ENCODE results near the gene ARHGAP25.

ARHGAP25 gene

DNA sequence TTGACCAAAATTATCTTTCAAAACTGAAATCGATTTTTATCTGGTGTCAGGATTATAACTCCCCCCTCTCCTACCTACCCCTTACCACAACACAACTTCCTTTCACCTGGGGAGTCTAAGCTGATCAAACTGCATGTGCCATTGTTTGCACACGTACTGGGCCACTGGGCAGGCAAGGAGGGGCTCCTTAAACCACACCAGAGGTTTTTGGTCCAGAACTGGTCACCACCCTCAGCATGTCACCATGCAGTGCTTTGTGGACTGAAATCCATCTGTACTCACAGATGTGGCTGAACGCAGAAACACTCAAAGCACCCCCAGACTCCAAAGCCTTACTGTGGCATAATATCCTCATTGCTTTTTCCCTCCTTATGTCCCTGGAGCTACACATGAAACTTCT lies 13.9 kb upstream of the ARHGAP25 start:
- DNase-seq: no peak

DNA sequence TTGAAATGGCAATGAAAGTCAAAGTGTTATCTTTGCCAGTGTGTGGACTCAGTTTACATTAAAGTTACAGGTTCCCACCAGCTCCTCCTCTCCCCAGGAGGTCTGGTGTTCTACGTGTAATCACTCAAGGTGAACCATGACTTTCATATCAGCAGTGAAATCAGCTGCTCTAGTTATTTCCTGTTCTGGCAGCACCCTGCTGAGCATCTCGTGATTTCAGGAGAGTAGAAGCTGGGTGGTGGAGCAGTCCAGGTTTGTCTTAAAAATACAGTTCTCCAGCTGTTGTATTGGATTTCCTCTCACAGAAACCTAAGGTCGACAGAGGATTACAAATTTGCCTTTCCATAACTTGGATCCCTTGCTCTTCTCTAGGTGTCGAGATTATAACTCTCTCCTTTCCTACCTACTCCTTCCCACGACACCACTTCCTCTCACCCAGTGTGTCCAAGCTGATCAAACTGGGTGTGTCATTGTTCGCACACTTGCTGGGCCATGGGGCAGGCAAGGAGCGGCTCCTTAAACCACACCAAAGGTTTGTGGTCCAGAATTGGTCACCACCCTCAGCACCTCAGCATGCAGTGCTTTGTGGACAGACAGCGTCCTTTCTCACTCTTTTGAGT lies 13.0 kb upstream of the ARHGAP25 start:
- peak; percentile 41 for DNase-seq

DNA sequence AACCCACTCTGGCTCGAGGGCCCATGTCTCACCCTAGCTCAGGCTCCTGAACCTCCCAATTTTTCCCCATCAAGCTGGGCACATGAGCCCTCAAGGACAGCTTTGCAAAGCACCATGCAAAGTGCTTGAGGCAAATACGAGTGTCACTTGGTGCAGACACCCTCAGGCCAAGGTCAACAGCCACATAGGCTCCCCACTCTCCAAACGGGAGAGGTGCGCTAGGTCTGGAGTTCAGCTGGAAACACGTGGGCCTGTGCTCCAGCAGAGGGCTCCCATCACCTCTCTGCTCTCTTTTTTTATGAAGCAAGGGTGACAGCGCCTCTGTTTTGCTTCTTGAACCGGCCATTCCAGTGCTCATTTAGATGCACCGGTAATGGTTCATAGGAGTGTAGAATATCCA lies 11.9 kb upstream of the ARHGAP25 start:
- DNase-seq: no peak

DNA sequence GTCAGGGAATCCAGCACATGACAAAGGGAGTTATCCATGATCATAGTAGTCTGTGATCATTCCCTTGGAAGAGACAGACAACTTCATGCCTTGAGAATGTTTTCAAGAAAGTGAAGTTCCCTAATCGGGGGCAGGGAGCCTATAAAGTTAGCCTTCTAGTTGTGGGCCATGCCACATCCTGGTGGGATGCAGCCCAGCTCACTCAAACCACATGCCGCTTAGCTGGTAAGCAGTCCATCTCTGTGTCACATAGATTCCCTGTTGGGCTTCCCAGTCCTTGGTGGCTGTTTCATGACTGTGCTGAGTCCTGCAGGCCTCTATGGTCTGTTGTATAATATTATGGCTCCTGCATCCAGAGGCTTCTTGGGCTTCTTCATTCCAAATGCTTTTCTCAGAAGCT lies 11.4 kb upstream of the ARHGAP25 start:
- DNase-seq: no peak

DNA sequence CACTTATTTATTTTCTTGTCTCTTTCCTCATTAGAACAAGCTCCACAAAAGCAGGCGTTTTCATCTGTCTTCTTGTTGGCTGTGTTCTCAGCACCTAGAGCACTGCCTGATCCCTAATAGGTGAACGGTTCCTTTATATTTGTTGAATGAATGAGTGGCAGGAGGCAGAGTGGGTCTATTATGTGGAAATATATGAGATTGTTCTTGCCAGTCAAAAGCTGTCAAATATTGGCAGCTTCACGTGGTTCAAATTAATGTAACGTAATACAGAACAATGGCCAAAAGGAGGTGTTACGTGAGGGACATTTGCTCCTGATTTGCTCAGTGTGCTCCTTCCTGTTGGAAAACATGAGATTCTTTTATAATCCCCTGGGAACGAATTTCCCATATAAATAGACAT lies 8.5 kb upstream of the ARHGAP25 start:
- DNase-seq: no peak

DNA sequence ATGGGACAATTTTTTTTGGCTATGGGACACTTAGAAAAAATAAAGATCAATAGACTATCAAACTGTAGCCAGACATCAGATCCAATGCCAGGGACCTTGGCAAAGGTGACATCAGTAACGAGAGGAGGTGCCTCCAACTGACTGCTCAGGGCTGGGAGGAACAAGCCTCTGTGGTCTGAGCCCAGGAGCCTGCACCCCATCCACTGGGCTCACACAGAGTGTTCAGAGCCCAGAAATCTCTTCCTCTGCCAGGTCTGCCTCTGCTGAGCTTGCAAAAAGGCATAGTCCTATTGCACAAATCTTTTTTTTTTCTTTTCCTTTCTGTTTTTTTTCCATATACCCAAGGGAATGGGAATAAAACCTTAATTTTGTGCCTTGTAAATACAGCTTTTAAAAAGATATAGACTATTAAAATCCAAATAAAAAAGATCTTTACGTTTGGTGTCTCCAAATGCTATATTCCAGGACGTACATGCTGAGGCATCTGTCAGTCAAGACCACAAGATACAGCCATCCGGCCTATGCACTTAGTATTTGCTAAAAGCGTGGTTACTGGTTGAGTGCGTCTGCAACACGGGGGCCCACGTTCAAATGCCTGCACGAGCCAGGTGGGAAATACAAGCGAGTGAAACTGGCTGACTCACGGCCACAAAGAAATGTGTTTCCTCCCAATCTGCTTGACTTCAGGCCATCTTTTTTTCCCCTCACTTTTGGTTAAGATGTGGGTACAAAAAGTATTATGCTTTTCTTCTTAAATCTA lies 7.8 kb upstream of the ARHGAP25 start:
- DNase-seq: peak; percentile 83

DNA sequence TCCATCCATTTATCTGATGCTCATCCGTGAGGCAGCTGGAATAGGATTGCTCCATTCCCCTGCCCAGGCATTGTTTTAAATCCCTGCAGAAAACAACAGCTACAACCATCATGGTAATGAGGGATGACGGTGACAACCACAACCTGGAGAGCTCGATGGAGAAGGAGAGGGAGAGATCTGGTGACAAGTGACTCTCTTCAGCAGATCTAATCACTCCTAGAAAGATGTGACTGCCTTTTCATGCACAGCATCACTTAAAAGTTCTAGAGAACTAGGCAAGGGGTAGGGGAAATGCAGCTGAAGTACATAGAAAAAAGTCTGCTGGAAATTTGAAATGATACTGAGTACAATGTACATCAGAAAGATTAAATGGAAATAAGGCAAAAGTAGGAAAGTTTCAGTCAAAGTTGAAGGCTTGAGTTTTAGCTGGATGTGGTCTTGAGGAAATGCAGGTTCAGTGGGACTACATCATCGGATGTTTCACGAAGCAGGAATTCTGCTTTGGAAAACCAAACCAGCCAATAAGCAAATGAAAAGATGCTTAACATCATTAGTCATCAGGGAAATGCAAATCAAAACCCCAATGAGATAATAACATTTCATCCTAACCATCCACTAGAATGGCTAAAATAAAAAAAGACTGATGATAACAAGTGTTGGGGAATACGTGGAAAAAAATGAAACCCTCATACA lies 6.8 kb upstream of the ARHGAP25 start:
- DNase-seq: no peak

DNA sequence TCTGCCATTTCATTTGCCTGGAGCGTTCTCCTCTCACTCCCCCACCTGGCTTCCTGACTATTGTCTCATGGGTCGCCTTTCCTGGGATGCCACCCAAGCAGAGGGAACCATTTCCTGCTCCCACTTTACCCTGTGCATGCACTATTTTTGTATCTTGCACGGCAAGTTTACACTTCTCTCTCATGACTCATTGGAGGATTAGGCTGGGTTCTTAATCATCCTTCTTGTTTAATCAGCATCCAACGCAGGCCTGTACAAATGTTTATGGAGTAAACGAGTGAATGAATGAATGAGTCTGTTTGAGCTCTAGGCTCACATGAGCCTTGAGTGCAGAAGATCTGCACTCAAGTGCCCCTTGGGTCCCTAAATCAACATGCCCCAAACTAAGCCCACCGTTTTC lies 3.8 kb upstream of the ARHGAP25 start:
- DNase-seq: no peak

DNA sequence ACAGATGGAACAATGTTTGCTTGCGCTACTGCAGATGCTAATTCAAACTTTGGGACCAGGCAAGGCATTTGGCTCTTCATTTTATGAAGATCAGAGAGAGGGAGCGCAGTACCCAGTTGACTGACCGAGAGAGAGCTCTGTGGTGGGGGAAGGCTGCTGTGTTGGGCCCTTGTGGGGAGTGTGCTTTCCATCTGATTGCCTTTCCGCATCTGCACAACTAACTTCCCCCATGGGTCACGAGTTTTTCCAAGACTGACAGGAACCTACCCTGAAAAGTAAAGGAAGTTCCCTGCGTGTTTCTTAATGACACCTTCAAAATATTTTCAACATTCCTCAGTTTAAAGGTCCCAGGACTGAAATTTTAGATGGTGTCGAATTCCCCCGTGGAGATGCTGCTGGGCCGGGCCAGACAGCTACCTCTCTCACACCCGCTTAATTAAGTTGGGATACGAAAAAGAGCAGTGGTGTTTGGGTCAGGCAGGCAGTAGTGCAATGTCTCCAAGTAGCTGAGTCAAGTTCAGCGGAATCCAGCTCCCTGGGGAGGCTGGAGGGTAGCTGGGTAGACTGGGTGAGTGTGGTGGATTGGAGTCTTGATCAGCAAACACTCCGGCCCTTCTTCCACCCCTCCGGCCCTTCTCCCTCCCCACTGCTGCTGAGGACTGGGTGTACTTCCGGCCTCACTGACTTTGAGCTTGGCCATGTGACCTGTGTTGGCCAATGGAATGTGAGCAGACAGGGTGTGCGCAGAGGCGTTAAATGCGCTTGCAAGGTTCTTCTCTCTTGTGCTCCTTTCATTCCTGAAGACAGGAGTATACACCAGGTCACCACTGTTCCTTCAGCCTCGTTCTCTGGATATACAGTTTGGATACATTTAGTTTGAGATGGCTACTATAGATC lies 2.3 kb upstream of the ARHGAP25 start:
- DNase-seq: no peak

DNA sequence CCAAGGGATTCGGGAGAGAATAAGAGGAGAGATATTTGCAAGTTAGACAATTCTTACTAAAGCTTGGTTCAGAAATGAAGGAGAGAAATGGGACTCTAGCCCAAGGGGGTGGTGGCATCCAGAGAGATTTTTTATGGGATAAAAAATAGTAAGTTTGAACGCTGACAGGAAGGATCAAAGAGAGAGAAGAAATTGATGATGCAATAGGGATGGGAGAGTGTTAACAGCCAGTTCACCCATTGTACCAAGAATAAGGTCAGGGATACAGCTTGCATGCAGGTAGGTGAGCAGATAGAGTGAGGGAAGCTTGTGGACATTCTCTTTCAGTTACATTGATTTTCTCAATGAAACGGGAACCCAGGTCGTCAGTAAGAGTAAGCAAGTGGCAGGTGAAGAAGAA lies 1.2 kb upstream of the ARHGAP25 start:
- DNase-seq: no peak

DNA sequence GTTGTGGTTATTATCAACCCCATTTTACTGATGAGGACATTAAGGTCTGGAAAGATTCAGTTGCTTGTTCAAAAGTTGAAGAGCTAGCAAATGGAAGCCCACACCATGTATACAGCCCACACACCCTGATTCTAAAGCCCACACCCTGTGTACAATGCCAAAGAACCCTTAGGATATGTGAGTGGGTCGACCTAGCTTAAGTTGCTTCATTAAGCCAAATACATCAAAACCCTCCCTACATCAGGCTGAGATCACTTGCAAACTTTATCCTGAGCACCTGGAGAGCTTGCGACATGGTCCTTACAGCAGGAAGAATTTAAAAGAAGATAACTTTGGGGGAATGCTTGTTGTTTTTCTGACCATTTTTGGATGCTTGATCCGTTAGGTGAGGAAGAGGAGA lies 435 bp upstream of the ARHGAP25 start:
- no peak for DNase-seq

DNA sequence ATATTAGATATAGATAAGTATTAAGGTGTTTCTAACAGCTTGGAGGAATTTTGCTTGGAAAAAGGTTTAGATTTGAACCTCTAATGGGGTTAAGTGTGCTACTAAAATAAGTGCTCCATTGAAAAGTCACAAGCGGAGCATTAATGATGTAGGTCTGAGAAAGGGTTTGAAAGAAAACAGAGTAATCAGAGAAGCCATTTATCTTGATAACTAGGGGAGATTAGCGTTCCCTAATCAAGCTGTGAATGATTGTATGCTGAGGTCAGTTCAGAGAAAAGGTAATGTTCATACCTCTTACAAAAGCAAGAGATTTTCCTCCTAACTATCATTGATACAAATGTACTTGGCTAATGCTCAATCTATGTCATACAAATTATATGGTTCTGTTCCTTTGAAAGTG lies 1.5 kb downstream of the ARHGAP25 start:
- no peak for DNase-seq

DNA sequence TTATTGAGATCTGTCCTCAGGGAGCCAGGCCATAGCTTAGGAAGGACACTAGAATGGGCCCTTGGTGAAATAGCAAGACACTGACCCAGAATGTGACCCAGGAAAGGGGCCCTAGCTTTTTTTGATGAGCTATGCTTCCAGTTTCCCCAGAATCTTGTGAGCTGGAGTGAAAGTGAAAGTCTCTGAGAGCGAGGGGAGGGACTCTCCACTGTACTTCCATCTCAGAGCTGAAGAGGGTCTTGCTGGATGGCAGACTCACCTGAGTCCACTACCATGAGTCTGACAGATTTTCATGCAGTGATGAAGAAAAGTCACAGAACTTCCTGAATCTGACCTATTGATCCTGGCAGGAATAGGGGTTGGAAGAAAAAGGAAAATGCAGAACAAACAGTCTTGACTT lies 3.1 kb downstream of the ARHGAP25 start:
- no peak for DNase-seq

DNA sequence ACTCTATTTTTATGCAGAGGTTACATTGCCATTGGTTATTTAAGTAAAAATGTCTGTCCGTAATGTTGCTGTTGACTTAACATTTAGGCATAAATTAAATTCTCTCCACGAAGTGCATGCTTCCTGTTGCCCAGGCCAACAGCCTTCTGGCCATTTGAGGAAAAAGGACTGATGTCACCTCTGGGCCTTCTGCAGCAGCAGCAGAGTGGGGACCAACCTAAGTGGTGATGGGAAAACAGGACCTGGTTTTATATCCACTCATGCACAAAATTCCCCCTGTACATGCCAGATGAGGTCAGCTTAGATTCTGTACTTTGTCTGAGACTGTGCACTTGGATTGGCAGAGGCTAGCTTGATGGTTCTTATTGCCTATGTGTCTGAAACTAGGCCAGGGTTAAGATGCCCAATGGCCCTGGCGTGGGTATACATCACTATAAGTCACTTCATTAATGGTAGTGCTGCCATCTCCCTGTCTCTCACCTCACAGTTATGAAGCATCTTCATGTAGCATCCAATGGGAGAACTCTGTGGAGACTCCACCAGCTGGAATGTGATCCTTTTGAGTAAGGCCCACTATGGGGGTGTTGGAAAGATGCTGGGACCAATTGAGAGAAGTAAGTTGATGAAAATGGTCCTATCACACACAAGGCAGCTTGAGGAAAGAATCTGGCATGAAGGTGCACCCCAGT lies 4.4 kb downstream of the ARHGAP25 start:
- no peak for DNase-seq

DNA sequence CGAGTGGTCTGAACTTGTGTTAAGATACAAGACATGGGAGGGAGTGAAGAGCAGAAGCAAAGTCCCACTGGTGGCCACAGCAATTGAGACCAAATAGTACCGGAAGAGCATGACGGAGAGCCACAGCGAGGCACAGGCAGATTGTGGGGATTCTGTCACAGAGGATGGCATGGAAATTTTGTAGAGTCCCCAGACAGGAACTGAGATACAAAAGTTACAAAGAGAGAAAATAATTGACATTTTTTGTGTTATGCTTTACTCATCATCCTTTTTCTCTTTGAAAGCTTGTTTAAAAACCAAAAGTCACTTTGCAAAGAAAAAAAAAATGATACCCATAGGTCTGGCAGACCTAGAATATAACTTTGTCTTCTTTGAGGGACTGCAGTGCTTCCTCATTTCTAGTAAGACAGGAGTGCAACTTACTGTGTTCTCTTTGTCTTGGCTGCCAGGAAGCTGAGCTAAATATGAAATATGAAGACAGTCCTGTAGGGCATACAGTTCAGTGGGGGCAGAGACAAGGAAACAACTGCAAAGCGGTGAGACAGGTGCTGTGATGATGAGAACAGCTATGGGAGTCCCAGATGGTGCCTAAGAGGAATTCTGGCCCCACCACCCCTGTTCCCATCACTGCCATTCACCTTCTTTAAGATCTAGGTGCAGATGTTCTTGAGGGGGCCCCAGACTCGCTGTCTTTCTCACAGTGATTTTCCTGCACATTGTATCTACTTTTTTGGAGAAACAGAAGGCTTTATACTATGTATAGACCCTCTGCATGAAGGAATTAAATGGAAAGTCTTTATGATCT lies 5.2 kb downstream of the ARHGAP25 start:
- DNase-seq: no peak

DNA sequence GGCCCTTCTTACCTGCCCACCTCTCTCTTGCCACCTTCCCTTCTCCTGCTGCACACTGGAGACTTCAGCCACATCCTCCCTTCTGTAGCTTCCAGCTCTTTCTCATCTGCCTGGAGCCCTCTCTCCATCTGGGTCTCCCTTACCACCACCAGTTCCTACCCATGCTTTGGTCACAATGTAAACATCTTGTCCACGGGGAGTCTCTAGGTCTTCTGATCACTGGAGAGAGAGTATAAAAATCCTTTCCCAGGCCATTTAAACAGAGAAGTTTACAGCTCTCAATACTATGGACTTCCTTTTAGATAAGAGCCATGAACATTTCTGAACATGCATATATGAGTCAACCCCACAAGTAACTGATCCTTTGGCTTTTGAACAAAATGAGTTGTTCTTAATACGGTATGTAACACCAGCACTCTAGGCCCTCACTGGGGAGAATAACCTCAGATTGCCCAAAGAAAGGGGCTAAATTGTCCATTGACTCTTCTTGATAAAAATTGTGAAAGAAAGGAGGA lies 5.8 kb downstream of the ARHGAP25 start:
- DNase-seq: no peak

DNA sequence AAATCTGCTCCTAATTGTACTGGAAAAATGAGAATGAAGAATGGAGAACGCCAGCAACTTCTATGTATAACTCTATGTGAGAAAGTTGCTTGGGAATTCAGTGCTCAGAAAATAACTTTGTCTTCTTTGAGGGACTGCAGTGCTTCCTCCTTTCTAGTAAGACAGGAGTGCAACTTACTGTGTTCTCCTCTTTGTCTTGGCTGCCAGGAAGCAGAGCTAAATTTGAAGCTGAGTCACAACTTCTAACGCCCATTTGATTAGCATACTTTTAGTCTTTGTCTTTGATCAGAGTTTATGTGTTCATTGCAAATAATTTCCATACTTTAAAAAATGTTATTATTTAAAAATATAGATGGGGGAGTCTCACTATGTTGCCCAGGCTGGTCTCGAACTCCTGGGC lies 6.6 kb downstream of the ARHGAP25 start:
- DNase-seq: no peak

DNA sequence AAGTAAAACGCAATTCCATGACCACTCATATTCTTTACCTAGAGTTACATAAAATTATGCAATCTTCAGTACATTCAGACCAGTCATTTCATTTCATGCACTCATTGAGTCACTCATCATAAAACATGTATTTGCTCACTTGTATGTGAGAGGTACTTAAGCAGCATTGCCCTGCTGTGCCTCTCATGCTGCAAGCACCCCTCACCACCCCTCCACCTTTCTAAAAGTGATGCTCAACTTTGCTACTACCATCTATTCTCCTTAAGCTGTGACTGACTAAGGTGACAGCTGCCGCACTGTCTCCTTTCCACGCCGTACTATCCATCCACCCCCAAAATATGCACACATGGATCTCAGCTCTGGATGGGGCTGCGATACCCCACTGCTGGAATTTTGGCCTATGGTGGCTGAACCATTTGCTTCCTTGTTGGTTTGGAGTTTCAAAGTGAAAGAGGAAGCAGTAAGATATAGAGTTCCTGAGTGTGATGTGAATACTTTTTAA lies 7.2 kb downstream of the ARHGAP25 start:
- no peak for DNase-seq

DNA sequence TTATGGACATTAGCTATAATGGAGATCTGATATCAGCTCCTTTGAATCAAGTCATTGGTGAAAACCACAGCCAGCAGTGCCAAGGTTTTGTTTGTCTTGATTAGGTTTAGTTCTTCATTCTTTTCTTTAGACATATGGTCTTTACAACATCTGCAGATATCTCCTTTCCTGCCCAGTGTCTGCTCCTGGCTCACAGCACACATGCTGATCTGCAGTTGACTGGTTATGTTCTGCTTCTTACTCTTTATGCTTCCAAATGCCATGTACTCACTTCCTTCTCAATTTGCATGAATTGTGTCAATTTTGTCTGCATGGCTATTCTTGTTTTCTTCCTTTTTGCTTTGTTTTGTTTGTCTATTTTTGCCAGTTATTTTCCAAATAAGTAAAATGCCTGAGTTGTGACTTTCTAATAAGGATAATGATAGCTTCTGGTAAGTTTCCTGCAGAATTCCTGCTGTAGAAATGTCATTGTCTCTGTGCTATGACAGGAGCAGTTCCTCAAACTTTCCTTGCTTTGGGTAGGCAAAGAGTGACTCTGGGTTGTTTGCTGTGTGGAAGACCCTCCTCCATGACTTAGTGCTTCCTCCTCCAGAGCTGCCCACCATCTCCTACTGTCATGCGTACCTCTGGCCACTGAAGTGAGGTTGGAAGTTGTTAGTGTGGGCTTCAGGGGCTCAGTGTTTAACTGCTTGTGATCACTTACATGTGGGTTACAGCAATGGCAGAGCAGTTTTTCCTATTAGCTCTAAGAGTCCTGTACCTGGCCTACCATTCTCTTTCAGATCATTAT lies 8.2 kb downstream of the ARHGAP25 start:
- no peak for DNase-seq

DNA sequence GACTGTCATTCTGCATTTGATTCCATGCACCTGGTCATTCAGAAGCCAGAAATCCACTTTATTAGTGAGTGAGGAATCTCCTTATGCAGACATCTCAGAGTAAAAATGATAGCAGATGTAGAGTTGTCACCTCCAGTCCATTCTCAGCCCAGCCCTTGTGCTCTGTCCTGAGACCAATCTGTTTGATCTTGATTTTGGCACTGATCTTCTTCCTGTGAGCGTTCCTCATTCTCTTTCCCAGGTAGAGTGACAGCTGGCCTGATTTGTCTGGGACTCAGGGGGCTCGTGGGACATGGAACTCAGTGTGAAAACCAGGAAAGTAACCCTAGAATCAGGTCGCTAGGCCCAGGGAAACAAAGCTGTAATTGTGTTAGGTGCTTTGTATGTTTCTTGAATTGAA lies 8.9 kb downstream of the ARHGAP25 start:
- no peak for DNase-seq

Data from NK-92 treated with Interleukin-12 subunit alpha and Interleukin-12 subunit beta, amount 100 ng/mL, for 24 hours (cell line).